ENCODE data around the gene CCNE1. TPM values are rescaled to one million over a fixed set of nuclear protein-coding genes. Genes with fewer than 3 reads are reported as not detected.
A peak's percentile ranks its signal among the peaks of the same experiment; 100 is the strongest.

CCNE1 gene
- total RNA-seq, 6 donors from 2014 or later: 0.46 to 1.5 (median 0.91) TPM; not detected in 1

DNA sequence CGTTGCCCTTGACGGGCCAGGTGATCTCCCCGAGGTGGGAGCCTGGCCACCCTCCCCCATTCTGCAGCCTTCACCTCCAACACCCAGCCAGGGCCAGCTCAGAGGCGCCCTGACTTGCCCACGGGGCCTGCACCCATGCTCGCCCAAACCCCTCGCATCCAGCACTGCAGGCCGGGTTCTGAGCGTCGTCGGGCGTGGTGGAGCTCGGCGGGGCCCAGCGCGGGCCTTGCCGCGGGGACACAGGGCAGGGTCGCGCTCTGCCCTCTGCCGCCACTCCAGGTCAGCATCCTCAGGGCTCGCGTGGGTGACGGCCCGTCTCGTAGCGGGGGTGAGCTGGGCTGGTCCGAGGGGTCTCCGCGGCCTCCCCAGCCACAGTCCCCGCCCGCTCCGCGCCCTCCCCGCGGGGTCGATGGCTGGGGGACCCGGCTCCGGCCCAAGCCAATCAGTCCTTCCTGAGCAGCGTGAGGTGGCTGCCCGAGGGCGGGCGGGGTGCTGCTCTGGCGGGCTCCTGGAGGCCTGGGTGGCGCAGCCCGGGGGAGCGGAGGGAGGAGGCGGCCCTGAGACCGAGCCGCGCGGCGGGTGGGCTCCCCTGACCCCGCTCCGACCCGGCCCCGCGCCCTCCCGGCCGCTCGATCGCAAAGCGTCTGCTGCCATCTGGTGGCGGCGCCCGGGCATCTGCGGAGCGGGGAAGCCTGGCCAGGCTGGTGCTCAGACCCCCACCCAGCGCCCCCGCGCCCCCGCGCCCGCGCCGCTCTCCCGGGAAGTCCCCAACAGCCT, 61.4 kb downstream of the CCNE1 start:
- peak; percentile 28 to 94 for DNase-seq
- WGBS, 2 donors: 3 to 13% methylated on average over 9 to 12 of the region's 77 CpGs

More for the DNA sequence above, 61.4 kb downstream of the CCNE1 start:
- Histone ChIP-seq H3K27ac (no peak overlapping the region), H3K4me1 (peaks cover 11 to 21% (median 16%) of the 10 kb centered on the region in 4 donors), H3K36me3 (no peaks in the 10 kb centered on the region), H3K9me3 (peaks cover 0 to 6% (median under 1%) of the 10 kb centered on the region in 4 donors), H3K4me3 (peak overlapping the region in 3 of 4 donors; percentile 37 to 51 (median 44)), H3K27me3 (peaks cover 0 to 20% (median 7%) of the 10 kb centered on the region in 4 donors)
- peak in 1 of 2 donors; percentile 88 for ATAC-seq (ENCODE audit: low FRiP score in 2 of 2)
- peak; percentile 79 to 95 (median 86) for TF ChIP-seq CTCF (IDR thresholded peaks at IDR 0.05)
- TF ChIP-seq POLR2AphosphoS5 (IDR thresholded peaks at IDR 0.05): no peak

Other genes with a start within 250 kb of the CCNE1 start
- 10 to 100 TPM; 29.3 to 59.6 (median 53.8) TPM for gene POP4, start 205.7 kb upstream of the CCNE1 start, total RNA-seq
- gene PLEKHF1, start 146.5 kb upstream of the CCNE1 start, total RNA-seq: 10 to 100 TPM; 10.6 to 21.0 (median 14.2) TPM
- gene C19orf12, start 96.7 kb upstream of the CCNE1 start, total RNA-seq: 10 to 100 TPM; 11.4 to 30.4 (median 21.4) TPM
- 10 to 100 TPM; 23.3 to 56.7 (median 40.3) TPM for gene URI1, start 130.2 kb downstream of the CCNE1 start, total RNA-seq